Measurements from ENCODE around the gene ARID5A. TPM values are rescaled to one million over a fixed set of nuclear protein-coding genes. Genes with fewer than 3 reads are reported as not detected.

The ARID5A gene
- total RNA-seq, 2 donors from 2014 or later = 152 to 231 TPM

- H3K4me1 ChIP-seq (ENCODE audit: control insufficient read depth in 1 of 2, low read depth in 2 of 2) = peaks cover 12 to 17% of the 10 kb centered on the region in 2 donors
- no peaks in the 10 kb centered on the region for H3K9me3 ChIP-seq
- peak overlapping the region; percentile 68 for H3K4me3 ChIP-seq
- H3K27ac ChIP-seq = no peak overlapping the region
- no peaks in the 10 kb centered on the region for H3K36me3 ChIP-seq
- TF ChIP-seq, protein P1, sequence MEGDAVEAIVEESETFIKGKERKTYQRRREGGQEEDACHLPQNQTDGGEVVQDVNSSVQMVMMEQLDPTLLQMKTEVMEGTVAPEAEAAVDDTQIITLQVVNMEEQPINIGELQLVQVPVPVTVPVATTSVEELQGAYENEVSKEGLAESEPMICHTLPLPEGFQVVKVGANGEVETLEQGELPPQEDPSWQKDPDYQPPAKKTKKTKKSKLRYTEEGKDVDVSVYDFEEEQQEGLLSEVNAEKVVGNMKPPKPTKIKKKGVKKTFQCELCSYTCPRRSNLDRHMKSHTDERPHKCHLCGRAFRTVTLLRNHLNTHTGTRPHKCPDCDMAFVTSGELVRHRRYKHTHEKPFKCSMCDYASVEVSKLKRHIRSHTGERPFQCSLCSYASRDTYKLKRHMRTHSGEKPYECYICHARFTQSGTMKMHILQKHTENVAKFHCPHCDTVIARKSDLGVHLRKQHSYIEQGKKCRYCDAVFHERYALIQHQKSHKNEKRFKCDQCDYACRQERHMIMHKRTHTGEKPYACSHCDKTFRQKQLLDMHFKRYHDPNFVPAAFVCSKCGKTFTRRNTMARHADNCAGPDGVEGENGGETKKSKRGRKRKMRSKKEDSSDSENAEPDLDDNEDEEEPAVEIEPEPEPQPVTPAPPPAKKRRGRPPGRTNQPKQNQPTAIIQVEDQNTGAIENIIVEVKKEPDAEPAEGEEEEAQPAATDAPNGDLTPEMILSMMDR (IDR thresholded peaks at IDR 0.05) = peak; percentile 100
- DNase-seq (ENCODE audit: low spot score) (no peak), ATAC-seq (ENCODE audit: insufficient number of reproducible peaks, low FRiP score, low read depth) (no peak)
- H3K27me3 ChIP-seq (replicated peaks; ENCODE audit: insufficient read depth) = no peaks in the 10 kb centered on the region
Measured at GRCh38 chr2:96507957-96508520, 28.5 kb upstream of the ARID5A start.

GRCh38 chr2:96508521-96509113 lies 27.9 kb upstream of the ARID5A start:
- TF ChIP-seq, protein P1 (IDR thresholded peaks at IDR 0.05) = no peak
- peak overlapping the region; percentile 68 for H3K4me3 ChIP-seq
- no peaks in the 10 kb centered on the region for H3K9me3 ChIP-seq
- H3K27me3 ChIP-seq (replicated peaks; ENCODE audit: insufficient read depth) = no peaks in the 10 kb centered on the region
- no peak overlapping the region for H3K27ac ChIP-seq
- ATAC-seq (ENCODE audit: insufficient number of reproducible peaks, low FRiP score, low read depth) (no peak), DNase-seq (ENCODE audit: low spot score) (no peak)
- no peaks in the 10 kb centered on the region for H3K36me3 ChIP-seq
- H3K4me1 ChIP-seq (ENCODE audit: control insufficient read depth in 1 of 2, low read depth in 2 of 2) = peaks cover 12 to 17% of the 10 kb centered on the region in 2 donors

DNA sequence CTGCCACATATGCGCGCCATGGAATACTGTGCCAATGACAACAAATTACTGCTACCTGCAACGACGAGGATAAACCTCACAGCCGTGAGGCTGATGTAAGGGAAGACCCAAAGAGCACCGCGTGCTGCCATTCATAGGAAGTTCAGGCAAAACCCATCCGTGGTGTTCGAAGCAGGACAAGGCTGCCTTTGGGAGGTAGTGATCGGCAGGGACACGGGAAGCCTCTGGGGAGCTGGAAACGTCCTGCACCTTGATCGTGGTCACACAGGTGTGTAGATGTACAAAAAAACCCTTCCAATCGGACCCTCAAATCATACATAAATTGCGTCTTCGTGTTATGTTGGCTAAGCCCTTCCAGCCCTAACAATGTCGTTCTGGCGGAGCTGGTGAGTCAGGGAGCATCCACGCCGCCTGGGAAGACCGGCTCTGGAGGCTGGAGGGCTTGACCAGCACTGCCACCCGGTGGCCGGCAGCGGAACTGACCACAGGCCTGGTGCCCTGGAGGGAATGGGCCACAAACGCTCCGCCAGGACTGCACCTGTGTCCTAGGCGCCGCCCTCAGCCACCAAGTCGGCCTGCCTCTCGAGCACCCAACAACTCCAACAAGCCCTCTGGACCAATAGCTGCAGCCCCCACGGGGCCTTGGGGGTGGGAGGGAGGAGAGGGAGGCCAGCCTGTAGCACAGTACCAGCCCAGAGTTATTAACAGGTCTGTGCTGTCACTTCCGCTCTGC lies 27.3 kb upstream of the ARID5A start:
- Histone ChIP-seq H3K4me1 (ENCODE audit: control insufficient read depth in 1 of 2, low read depth in 2 of 2) (peaks cover 12 to 17% of the 10 kb centered on the region in 2 donors), H3K4me3 (peak overlapping the region; percentile 24), H3K27ac (no peak overlapping the region), H3K9me3 (no peaks in the 10 kb centered on the region), H3K27me3 (replicated peaks; ENCODE audit: insufficient read depth) (no peaks in the 10 kb centered on the region), H3K36me3 (no peaks in the 10 kb centered on the region)
- DNase-seq (ENCODE audit: low spot score) (peak; percentile 61), ATAC-seq (ENCODE audit: insufficient number of reproducible peaks, low FRiP score, low read depth) (peak; percentile 76)
- TF ChIP-seq, protein P1 (IDR thresholded peaks at IDR 0.05) = peak; percentile 100

DNA sequence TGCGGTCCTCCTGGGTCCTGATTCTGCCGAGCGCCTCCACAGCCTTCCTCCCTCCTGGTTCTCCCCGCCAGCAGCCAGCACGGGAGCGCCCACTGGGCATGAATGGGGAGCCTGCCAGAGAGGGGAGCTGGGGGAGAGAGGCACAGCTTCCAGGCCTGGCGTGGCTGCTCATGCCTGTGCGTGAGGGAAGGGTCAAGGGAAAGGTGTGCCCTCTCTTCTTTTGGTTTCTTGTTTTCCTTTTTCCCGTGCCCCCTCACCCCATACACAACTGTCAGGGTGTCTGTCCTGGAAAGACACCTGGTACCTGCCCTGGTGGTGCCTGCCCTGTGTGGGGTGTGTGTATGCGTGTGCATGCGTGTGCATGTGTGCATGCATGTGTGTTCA lies 26.7 kb upstream of the ARID5A start:
- Histone ChIP-seq H3K9me3 (no peaks in the 10 kb centered on the region), H3K4me3 (no peak overlapping the region), H3K27ac (no peak overlapping the region), H3K4me1 (ENCODE audit: control insufficient read depth in 1 of 2, low read depth in 2 of 2) (peaks cover 12 to 17% of the 10 kb centered on the region in 2 donors), H3K27me3 (replicated peaks; ENCODE audit: insufficient read depth) (no peaks in the 10 kb centered on the region), H3K36me3 (no peaks in the 10 kb centered on the region)
- TF ChIP-seq, protein P1 (IDR thresholded peaks at IDR 0.05) = no peak
- ATAC-seq (ENCODE audit: insufficient number of reproducible peaks, low FRiP score, low read depth) (no peak), DNase-seq (ENCODE audit: low spot score) (no peak)

DNA sequence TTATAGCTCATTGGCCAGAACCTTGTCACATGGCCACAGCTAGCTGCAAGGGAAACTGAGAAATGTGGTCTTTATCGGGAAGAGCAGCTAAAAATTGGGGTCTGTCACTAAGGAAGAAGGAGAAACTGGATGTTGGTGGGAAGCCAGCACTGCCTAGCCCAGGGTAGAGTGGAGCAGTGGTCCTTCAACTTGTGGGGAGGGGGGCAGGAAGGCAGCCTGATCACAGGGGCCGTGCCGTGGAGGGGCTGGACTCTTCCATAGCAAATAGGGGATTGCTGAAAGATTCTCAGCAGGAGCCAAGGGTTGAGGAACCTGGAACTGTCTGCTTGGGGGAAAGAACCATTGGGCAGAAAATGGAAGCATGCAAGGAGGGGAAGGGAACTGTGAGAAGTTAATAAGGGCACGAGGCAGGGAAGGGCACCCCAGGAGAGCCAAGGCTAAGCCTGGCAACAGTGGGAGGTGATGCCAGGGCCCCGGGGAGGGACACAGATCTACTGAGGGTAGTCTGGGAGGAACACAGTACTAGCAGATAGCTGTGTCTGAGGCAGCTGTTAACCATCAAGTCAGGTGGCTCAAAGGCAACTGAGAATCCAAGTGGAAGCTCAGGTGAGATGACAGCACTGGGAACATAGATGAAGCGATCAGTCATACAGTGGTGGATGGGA lies 25.5 kb upstream of the ARID5A start:
- H3K27ac ChIP-seq = no peak overlapping the region
- H3K4me1 ChIP-seq (ENCODE audit: control insufficient read depth in 1 of 2, low read depth in 2 of 2) = peaks cover 12 to 17% of the 10 kb centered on the region in 2 donors
- H3K27me3 ChIP-seq (replicated peaks; ENCODE audit: insufficient read depth) = no peaks in the 10 kb centered on the region
- no peak overlapping the region for H3K4me3 ChIP-seq
- no peaks in the 10 kb centered on the region for H3K9me3 ChIP-seq
- TF ChIP-seq, protein P1 (IDR thresholded peaks at IDR 0.05) = no peak
- ATAC-seq (ENCODE audit: insufficient number of reproducible peaks, low FRiP score, low read depth) (no peak), DNase-seq (ENCODE audit: low spot score) (no peak)
- no peaks in the 10 kb centered on the region for H3K36me3 ChIP-seq

Measured in thoracic aorta (tissue), 2 donors.